Fibroblast of pulmonary artery (primary cell): Measurements from ENCODE around the gene CDCP1.

Source experiments
- DNase-seq: peaks from one replicate; pipeline ENCODE4 v3.0.0-alpha.2; 2010; ENCODE audit warnings: low read depth
- H3K4me3 ChIP-seq: replicated peaks from 2 replicates; pipeline ENCODE4 v1.5.1; 2011; ENCODE audit warnings: low read depth, mild to moderate bottlenecking, control low read depth, low read length, moderate library complexity
- CTCF ChIP-seq: IDR thresholded peaks from 2 replicates; pipeline ENCODE4 v1.5.1; 2011; ENCODE audit warnings: mild to moderate bottlenecking, control low read depth, low read length, inconsistent platforms; ENCODE audit errors: missing control alignments

The CDCP1 gene, protein sequence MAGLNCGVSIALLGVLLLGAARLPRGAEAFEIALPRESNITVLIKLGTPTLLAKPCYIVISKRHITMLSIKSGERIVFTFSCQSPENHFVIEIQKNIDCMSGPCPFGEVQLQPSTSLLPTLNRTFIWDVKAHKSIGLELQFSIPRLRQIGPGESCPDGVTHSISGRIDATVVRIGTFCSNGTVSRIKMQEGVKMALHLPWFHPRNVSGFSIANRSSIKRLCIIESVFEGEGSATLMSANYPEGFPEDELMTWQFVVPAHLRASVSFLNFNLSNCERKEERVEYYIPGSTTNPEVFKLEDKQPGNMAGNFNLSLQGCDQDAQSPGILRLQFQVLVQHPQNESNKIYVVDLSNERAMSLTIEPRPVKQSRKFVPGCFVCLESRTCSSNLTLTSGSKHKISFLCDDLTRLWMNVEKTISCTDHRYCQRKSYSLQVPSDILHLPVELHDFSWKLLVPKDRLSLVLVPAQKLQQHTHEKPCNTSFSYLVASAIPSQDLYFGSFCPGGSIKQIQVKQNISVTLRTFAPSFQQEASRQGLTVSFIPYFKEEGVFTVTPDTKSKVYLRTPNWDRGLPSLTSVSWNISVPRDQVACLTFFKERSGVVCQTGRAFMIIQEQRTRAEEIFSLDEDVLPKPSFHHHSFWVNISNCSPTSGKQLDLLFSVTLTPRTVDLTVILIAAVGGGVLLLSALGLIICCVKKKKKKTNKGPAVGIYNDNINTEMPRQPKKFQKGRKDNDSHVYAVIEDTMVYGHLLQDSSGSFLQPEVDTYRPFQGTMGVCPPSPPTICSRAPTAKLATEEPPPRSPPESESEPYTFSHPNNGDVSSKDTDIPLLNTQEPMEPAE

GRCh38 chr3:45145681-45146614 is at the start of gene CDCP1:
Gene CDCP1, minus strand, starts transcription at chr3:45146378. Its CDS starts 91 bp downstream, at chr3:45146287.
- peak within 1 kb of the TSS; percentile 58 for H3K4me3 ChIP-seq
- no peak for DNase-seq
- TF ChIP-seq CTCF: no peak

DNA sequence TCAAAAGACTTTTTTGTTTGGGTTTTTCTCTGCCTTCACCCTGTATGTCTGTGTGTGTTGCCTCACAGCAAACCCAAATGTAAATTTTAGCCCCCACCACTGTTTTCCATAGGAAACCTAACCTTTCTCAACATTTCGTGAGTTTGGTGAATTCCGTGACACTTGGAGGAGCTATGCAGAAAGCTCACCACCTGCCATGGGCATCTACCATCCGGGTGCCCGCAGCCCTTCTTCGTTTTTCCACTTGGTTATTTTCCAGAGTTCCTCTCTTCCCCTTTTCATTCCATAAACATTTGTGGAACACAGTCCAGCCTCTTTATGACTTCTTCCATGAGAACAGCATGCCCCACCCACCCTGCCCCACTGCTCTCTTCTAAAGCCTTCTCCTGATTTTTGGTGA is 48.6 kb upstream of the CDCP1 start:
- DNase-seq: no peak
- no peak overlapping the region for H3K4me3 ChIP-seq

DNA sequence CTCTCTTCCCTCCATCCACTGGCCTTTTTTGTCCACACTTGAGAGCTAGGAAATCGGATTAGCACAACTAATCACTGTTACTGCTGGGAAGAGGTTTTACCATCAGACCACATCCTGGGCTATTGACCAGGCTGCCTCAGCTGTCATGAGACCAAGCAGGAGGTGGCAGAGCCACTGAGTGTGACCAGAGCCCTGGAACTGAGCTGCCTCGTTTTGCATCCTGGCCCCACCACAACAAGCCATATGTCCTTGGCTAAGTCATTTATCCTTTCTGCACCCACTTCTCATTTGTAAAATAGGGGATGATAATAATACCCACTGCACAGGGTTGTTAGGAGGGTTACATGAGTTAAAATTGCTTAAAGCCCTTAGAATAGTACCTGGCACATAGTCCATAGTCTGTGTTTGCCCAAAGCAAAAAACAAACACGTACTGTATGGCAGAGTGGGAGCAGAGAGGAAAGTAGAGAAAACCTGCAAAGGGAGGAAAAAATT is 45.8 kb upstream of the CDCP1 start:
- DNase-seq: no peak

More for the DNA sequence above, 48.6 kb upstream of the CDCP1 start:
- no peak for TF ChIP-seq CTCF

GRCh38 chr3:45191424-45191823 is 45.2 kb upstream of the CDCP1 start:
- TF ChIP-seq CTCF: no peak
- no peak overlapping the region for H3K4me3 ChIP-seq
- DNase-seq: no peak

More for the DNA sequence above, 45.8 kb upstream of the CDCP1 start:
- TF ChIP-seq CTCF: no peak
- H3K4me3 ChIP-seq: no peak overlapping the region

DNA sequence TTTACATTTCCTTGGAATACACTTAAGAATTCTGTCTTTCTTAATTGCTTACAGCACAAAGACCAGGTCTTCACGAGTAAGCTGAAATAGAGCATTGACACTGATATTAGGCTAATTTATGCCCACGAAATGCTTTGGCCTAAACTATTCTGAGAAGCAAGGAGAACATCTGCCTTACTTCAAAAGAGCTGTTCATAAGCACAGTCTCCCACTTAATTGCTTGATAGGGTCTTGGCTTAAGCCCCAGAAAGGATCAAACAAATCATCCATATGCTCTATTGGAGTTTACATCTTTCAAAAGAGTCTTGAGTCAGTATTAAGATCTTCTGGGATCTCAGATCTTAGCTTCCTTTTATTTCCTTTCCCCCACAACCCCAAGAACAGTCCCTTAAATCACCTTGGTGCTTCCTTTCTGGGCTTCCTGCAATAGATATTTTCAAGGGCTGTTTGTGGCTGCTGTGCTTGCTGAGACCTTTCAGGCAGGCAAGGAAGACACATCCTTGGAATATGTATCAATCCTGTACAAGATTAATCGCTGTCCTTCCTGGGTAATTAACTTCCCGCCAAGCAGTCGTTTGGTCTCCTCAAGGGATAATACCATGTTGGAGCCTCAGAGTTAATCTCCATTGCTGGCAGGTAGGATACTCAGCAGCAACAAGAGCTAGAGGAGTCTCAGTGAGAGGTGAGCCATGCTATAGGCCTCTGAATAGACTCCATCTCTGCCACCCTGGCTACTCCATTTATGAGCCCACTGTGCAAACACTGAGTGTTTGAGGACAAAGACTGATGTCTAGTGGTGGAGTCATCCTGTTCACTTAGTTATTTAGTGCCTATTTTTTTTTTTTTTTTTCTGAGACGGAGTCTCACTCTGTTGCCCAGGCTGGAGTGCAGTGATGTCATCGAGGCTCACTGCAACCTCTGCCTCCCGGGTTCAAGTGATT is 42.8 kb upstream of the CDCP1 start:
- DNase-seq: no peak
- no peak for TF ChIP-seq CTCF
- H3K4me3 ChIP-seq: no peak overlapping the region
